Loucy (cell line): ENCODE measurements around the gene ATF6.

Experiments
- H2AFZ ChIP-seq: fragments of 200-600 bp; sonication (generic); 2 replicates; pipeline ENCODE4 v1.6.0; 2016; ENCODE audit warnings: antibody characterized with exemption, mild to moderate bottlenecking, low read length, moderate library complexity
- H3F3A ChIP-seq: fragments of 200-600 bp; 2 replicates; pipeline ENCODE4 v1.6.0; 2016; ENCODE audit warnings: antibody characterized with exemption, low read depth, mild to moderate bottlenecking
- H3K27me3 ChIP-seq: fragments of 200-600 bp; sonication (generic); 2 replicates; pipeline ENCODE4 v1.6.1; 2014; ENCODE audit warnings: low read length, mild to moderate bottlenecking; ENCODE audit not compliant: insufficient read depth, poor library complexity, severe bottlenecking
- H3K36me3 ChIP-seq: fragments of 200-600 bp; sonication (generic); 2 replicates; pipeline ENCODE4 v1.6.1; 2016; ENCODE audit warnings: low read length; ENCODE audit not compliant: insufficient read depth
- H3K4me1 ChIP-seq: fragments of 200-600 bp; sonication (generic); 2 replicates; pipeline ENCODE4 v1.5.1; 2014; ENCODE audit warnings: low read length, mild to moderate bottlenecking; ENCODE audit not compliant: insufficient read depth, poor library complexity, severe bottlenecking
- H3K4me2 ChIP-seq: fragments of 200-600 bp; sonication (generic); 2 replicates; pipeline ENCODE4 v1.6.0; 2014; ENCODE audit warnings: antibody characterized with exemption, low read length, low read depth, mild to moderate bottlenecking; ENCODE audit not compliant: poor library complexity, severe bottlenecking
- H3K4me3 ChIP-seq: fragments of 200-600 bp; sonication (generic); 2 replicates; pipeline ENCODE4 v1.5.1; 2014; ENCODE audit warnings: low read length, mild to moderate bottlenecking, mixed read lengths; ENCODE audit not compliant: poor library complexity, severe bottlenecking
- H3K79me2 ChIP-seq: fragments of 200-600 bp; sonication (generic); 2 replicates; pipeline ENCODE4 v1.6.1; 2014; ENCODE audit warnings: low read length; ENCODE audit not compliant: insufficient read depth
- H3K9ac ChIP-seq: fragments of 200-600 bp; sonication (generic); 2 replicates; pipeline ENCODE4 v1.6.0; 2014; ENCODE audit warnings: mild to moderate bottlenecking, low read depth, low read length, moderate library complexity; ENCODE audit not compliant: poor library complexity, severe bottlenecking
- H3K9me2 ChIP-seq: fragments of 200-600 bp; sonication (generic); replicated peaks from 2 replicates; pipeline ENCODE4 v1.6.1; 2016; ENCODE audit warnings: low read depth, low read length, mixed read lengths
- H3K9me3 ChIP-seq: fragments of 200-600 bp; sonication (generic); 2 replicates; pipeline ENCODE4 v1.6.1; 2014; ENCODE audit warnings: mild to moderate bottlenecking, antibody characterized with exemption, low read length, low read depth; ENCODE audit not compliant: insufficient read depth
- H4K20me1 ChIP-seq: fragments of 200-600 bp; sonication (generic); 2 replicates; pipeline ENCODE4 v1.6.0; 2014; ENCODE audit warnings: antibody characterized with exemption, low read length, mild to moderate bottlenecking; ENCODE audit not compliant: insufficient read depth, poor library complexity, severe bottlenecking
- EZH2phosphoT487 ChIP-seq: fragments of 200-600 bp; IDR thresholded peaks from 2 replicates; pipeline ENCODE4 v1.6.1; 2018; ENCODE audit warnings: antibody characterized with exemption, mild to moderate bottlenecking, moderate library complexity, borderline replicate concordance
- TF ChIP-seq, protein P1 (sequence below): fragments of 200-600 bp; sonication (generic); conservative IDR thresholded peaks from 2 replicates; pipeline ENCODE4 v1.5.1; 2014; ENCODE audit warnings: mild to moderate bottlenecking, antibody characterized with exemption, low read length

ATF6 gene

GRCh38 chr1:161944381-161944780 lies 178.3 kb downstream of the ATF6 start:
- H3K9me2 ChIP-seq, result no peaks in the 10 kb centered on the region
- H3K27me3 ChIP-seq, result no peaks in the 10 kb centered on the region
- peaks cover 51% of the 10 kb centered on the region for H3K36me3 ChIP-seq
- no peaks in the 10 kb centered on the region for H3F3A ChIP-seq
- no peaks in the 10 kb centered on the region for H3K4me1 ChIP-seq
- no peak overlapping the region for H3K9ac ChIP-seq
- H4K20me1 ChIP-seq, result no peaks in the 10 kb centered on the region
- H3K9me3 ChIP-seq, result no peaks in the 10 kb centered on the region
- no peak overlapping the region for H3K4me2 ChIP-seq
- H3K4me3 ChIP-seq, result no peak overlapping the region
- H3K79me2 ChIP-seq, result no peaks in the 10 kb centered on the region
- no peak for TF ChIP-seq EZH2phosphoT487
- TF ChIP-seq, protein P1, sequence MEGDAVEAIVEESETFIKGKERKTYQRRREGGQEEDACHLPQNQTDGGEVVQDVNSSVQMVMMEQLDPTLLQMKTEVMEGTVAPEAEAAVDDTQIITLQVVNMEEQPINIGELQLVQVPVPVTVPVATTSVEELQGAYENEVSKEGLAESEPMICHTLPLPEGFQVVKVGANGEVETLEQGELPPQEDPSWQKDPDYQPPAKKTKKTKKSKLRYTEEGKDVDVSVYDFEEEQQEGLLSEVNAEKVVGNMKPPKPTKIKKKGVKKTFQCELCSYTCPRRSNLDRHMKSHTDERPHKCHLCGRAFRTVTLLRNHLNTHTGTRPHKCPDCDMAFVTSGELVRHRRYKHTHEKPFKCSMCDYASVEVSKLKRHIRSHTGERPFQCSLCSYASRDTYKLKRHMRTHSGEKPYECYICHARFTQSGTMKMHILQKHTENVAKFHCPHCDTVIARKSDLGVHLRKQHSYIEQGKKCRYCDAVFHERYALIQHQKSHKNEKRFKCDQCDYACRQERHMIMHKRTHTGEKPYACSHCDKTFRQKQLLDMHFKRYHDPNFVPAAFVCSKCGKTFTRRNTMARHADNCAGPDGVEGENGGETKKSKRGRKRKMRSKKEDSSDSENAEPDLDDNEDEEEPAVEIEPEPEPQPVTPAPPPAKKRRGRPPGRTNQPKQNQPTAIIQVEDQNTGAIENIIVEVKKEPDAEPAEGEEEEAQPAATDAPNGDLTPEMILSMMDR, result no peak
- no peak overlapping the region for H2AFZ ChIP-seq

DNA sequence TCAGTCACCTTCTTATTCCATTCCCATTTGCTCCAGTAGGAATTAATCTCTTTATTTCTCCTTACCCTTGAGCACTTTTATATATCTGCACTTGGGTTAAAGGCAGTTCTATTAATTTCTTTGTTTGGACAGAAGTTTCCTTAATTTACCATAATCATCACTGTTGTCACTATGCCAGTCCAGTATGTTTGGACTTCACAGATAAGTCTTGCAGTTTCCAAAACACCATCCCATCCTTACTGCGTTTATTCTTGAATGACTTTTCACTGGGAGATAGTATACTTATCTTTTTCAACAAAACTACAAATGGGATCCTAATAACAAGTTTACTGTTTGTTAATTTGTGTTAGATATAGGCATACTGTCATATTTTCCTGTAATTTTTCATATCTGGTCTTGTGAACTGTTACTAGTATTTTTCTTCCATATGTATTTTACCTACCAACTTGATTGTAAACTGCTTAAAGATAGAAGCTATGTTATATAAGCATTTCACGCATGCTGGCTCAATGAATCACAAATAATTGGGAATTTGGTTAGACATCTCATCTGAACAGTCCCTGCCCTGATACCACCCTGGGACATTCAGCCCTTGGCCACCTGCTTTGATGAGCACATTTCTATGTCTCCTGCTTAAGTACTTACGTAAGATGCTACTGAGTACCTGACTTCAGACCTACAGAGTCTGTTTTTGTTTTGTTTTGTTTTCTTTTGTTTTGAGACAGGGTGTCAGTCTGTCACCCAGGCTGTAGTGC lies 179.4 kb downstream of the ATF6 start:
- no peaks in the 10 kb centered on the region for H3K79me2 ChIP-seq
- H4K20me1 ChIP-seq, result no peaks in the 10 kb centered on the region
- H3F3A ChIP-seq, result no peaks in the 10 kb centered on the region
- H3K27me3 ChIP-seq, result no peaks in the 10 kb centered on the region
- H3K9me2 ChIP-seq, result no peaks in the 10 kb centered on the region
- H3K4me3 ChIP-seq, result no peak overlapping the region
- no peaks in the 10 kb centered on the region for H3K4me1 ChIP-seq
- peaks cover 51% of the 10 kb centered on the region for H3K36me3 ChIP-seq
- H3K9me3 ChIP-seq, result no peaks in the 10 kb centered on the region
- TF ChIP-seq EZH2phosphoT487, result no peak
- TF ChIP-seq, protein P1, result no peak
- H3K4me2 ChIP-seq, result no peak overlapping the region
- H3K9ac ChIP-seq, result no peak overlapping the region
- no peak overlapping the region for H2AFZ ChIP-seq

DNA sequence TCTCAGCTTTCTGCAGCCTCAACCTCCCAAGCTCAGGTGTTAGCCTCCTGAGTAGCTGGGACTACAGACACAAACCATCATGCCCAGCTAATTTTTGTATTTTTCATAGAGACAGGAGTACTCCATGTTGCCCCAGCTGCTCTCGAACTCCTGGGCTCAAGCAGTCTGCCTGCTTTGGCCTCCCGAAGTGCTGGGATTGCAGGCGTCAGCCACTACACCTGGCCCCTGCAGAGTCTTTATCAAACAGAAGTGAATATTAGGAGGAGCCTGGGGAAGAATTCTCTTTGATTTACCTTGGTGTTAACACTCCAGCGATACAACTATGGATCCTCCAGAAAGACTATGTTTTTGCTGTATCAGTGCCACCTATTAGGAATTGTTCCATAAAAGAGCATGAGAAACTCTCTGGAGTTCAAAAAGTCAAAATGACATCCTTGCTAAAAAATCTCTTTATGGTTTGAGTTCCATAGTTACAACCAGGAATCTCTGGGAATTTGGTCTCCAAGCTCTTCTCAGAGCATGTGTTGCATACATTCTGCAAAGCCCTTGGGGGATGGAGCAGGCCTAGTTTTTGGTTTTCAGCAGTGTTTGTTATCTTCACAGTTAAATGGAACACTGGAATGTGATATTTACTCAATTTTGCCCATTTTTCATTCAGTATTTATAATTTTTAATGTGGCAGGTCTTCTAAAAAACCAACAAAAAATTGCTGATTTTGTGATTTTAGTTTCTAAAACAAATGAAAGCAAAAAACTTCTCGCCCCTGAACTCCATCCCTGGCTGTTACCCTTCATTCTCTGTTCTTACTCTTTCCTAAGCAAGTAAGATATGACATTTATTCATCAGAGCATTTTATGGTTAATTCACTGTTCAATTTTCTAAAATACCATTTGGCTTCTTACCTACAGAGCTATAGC lies 180.2 kb downstream of the ATF6 start:
- no peaks in the 10 kb centered on the region for H3F3A ChIP-seq
- no peaks in the 10 kb centered on the region for H3K9me2 ChIP-seq
- no peaks in the 10 kb centered on the region for H3K9me3 ChIP-seq
- no peaks in the 10 kb centered on the region for H3K27me3 ChIP-seq
- no peaks in the 10 kb centered on the region for H4K20me1 ChIP-seq
- no peak for TF ChIP-seq EZH2phosphoT487
- TF ChIP-seq, protein P1, result no peak
- no peak overlapping the region for H3K9ac ChIP-seq
- no peak overlapping the region for H3K4me3 ChIP-seq
- H3K4me2 ChIP-seq, result no peak overlapping the region
- no peak overlapping the region for H2AFZ ChIP-seq
- H3K36me3 ChIP-seq, result peaks cover 47% of the 10 kb centered on the region
- H3K79me2 ChIP-seq, result no peaks in the 10 kb centered on the region
- no peaks in the 10 kb centered on the region for H3K4me1 ChIP-seq
